GM18519 (cell line): ENCODE results near the gene BBOX1.

Experiments used
- ATAC-seq: cut with Tn5 transposase; IDR thresholded peaks from one replicate; pipeline ENCODE4 v1.9.1; 2021; ENCODE audit warnings: mild to moderate bottlenecking, moderate library complexity; ENCODE audit not compliant: unreplicated experiment, low FRiP score

The BBOX1 gene

GRCh38 chr11:27024865-27025264, 15.8 kb upstream of the BBOX1 start:
- ATAC-seq = no peak

GRCh38 chr11:27025312-27025955, 15.2 kb upstream of the BBOX1 start:
- no peak for ATAC-seq

- no peak for ATAC-seq
Observed at GRCh38 chr11:27025957-27026733, 14.5 kb upstream of the BBOX1 start.

DNA sequence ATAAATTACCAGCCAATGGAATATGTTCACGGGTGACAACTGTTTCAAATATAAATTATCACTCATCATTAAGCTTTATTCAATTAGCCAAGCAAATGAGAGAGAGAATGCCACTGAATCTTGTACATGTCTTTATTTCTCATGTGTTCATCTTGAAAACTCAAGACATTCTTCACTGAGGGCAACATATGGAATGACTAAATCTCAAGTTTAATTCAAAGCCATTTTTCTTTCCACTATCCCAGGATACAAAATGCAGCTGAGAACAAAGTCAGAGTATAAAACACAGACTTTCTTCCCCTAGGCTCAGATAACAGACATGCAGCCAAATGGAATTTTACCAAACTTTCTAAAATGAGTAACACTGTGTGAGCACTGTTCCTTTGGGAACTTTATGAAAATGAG, 12.1 kb upstream of the BBOX1 start:
- no peak for ATAC-seq

DNA sequence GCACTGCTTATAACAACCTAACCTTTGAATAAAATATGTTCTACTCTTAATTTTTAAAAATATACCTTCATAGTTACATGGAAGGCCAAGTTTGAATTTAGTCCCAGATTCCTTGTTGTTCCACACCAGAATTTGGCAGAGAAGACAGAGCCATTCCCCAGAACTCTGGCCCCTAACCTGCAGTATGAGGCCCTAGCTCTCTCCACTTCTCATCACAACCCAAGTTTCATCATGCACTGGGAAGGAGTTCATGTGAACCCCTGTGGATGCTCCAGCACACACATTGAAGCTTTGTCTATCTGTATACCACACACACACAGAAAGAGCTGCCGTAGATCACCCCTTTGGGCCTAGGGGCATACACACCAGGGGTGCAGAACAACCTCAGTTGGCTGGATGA, 10.6 kb upstream of the BBOX1 start:
- ATAC-seq = no peak

DNA sequence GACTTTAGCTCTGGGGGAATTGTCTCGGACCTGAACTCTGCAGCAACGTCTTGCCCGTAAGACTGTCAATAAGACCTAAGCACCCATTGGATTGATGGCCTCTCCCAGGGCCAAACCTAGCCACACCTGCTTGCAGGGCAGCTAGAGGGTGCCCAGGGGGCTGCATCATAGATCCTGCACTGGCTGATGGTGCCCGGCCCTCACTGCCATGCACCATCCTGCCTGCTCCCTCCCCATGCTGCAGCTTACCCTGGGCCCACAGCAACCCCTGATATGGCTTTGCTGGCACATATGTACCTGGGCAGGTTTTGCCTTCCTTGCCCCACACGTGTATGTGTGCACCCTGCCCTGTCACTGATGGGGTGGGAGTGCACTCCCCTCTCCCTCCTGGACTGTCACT, 8.9 kb upstream of the BBOX1 start:
- no peak for ATAC-seq

- no peak for ATAC-seq
Observed at GRCh38 chr11:27039873-27040272, 742 bp upstream of the BBOX1 start.

GRCh38 chr11:27041141-27041899, 705 bp downstream of the BBOX1 start:
- no peak for ATAC-seq

DNA sequence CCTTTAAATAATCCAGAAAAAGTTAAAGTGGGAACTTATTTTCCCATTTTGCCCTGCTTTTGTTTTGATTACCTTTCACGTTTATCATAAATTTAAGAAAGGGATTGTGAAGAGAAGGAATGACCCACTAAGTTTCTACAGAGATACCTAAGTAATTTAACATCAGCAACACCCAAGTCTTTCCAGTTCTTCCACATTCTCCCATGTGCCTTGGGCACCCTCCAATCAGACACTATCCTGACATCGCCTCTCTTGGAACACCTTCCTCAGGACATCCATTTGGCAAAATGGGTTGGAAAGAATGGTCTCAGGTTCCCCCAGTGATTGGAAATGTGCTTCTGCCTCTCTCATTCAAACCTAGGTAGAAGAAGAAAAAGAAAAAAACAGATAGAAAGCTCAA, 6.3 kb downstream of the BBOX1 start:
- ATAC-seq = no peak

- no peak for ATAC-seq
Observed at GRCh38 chr11:27052668-27053067, 12.1 kb downstream of the BBOX1 start.

- no peak for ATAC-seq
Observed at GRCh38 chr11:27055065-27055682, 14.6 kb downstream of the BBOX1 start.

DNA sequence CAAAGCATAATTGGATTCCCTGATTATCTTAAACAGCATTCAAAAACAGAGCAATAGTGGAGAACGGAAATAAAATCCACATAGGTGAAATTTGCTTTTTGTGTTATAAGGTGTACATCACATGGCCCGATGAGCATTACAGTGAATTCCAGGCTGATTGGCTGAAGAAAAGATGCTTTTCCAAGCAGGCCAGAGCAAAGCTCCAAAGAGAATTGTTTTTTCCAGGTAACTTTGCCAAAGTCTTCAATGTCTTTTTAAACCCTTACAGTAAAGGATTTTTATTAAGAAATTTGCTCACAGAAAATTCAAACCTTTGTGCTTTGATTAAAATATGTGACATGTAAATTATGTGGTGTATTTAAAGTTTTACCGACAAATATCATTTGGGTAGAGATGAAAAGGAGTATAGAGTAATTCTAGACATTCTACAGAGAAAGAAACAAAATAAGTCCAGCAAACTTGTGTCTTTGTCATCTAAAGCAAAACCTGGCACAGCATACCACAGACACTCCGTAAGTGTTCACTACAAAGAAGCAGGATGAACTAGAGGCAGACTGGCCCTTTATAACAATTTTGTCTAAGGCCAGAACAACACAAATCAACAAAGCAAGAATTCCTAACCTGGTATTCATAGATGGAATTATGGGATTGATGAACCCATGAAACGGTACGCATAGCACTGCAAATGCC, 16.6 kb downstream of the BBOX1 start:
- no peak for ATAC-seq

- no peak for ATAC-seq
Observed at GRCh38 chr11:27058456-27058855, 17.8 kb downstream of the BBOX1 start.

DNA sequence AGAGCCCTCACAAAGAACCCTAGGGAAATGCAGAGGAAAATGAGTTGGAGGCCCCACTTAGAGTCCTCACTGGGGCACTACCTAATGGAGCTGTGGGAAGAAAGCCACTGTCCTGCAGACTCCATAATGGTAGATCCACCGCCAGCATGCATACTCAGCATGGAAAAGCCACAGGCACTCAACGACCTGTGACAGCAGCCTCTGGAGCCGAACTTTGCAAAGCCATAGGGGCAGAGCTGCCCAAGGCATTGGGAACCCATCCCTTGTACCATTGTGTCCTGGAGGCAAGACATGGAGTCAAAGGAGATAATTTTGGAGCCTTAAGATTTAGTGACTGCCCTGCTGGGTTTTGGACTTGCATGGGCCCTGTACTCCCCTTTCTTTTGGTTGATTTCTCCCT, 18.8 kb downstream of the BBOX1 start:
- ATAC-seq = no peak

- ATAC-seq = no peak
Observed at GRCh38 chr11:27060816-27061460, 20.3 kb downstream of the BBOX1 start.

GRCh38 chr11:27061461-27061821, 20.8 kb downstream of the BBOX1 start:
- no peak for ATAC-seq

DNA sequence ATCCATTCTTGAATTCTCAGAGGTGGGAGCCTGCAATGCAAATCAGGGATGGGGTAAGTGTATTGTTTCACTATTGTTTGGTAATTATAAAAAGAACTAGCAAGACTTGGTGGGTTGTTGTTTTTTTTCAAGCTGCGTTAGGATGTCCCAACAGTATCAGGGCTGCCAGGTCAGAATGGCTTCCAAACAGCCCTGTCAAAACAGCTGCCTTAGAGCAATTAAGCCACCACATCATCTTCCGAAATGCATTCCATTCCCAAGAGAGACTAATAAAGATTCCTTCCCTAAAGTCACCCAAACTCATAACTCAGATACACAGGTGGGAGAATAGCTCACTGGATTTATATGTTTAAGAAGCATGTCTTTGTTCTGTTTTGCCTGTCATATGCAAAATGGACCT, 23.5 kb downstream of the BBOX1 start:
- ATAC-seq = no peak

DNA sequence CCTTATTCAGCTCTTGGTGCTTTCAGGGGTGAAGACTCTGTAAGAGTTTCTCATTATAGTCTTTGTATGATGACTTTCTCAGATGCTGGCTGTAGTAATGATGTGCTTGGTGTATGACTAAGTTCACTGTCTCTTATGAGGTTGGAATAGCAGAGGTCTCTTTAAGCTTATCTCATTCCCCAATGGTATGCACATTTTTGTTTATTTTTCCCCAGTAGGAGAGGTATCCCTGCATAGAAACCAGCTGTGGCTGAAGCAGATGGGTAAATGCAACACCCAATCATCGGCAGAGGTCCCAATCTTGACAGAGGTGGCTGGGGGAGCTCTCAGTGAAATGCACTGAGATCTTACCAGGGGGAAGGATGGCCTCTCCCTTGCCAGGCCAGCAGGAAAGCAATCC, 34.6 kb downstream of the BBOX1 start:
- no peak for ATAC-seq

- no peak for ATAC-seq
Observed at GRCh38 chr11:27075655-27076054, 35.0 kb downstream of the BBOX1 start.

GRCh38 chr11:27076121-27076589, 35.5 kb downstream of the BBOX1 start:
- no peak for ATAC-seq
